ENCODE data around the gene KIAA1671. TPM values are rescaled to one million over a fixed set of nuclear protein-coding genes. Genes with fewer than 3 reads are reported as not detected.

The KIAA1671 gene
- total RNA-seq, 1 donor from 2014 or later, result 11.0 TPM

- intact Hi-C loops (cut with micrococcal nuclease), result no loop called here
Observed at GRCh38 chr22:25007444-25008106, 55.1 kb downstream of the KIAA1671 start.

DNA sequence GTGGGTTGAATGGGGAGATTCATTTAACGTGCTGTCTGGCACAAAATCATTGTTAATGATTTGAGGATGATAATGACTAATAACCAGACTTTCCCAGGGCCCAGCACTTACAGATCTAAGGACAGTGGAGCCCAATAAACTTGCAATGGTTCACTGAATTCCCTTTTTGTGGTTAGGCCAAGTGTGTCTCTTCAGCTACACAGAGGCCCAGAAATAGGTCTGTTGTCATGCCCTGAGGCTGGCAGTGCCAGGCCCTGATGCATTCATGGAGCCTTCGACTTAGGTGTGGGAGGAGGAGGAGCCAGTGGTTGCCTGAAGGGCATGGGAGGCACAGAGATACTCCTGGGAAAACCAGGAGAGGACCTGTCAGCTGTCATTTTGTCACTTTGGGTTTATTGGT lies 56.1 kb downstream of the KIAA1671 start:
- intact Hi-C loops (cut with micrococcal nuclease), result no loop called here

- intact Hi-C loops (cut with micrococcal nuclease), result no loop called here
Observed at GRCh38 chr22:25012741-25013143, 60.2 kb downstream of the KIAA1671 start.

DNA sequence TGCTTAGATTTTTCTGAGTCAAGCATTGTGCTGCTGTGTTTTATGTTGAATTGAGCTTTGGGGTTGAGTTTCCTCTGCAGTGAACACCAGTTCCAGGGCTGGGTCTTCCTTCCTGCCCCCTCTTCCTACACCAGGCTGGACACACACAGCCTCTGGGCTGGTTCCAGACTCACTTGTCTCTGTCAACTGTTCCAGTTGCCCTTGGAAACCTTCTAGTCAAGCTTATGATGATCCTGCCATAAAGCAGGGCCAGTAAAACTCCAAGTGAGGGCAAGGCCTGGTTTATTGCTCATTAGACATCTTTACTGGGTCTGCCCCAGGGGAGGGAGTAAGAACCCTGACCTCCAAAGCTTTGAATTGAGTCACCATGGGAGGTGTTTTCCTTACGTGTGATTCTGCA lies 61.1 kb downstream of the KIAA1671 start:
- intact Hi-C loops (cut with micrococcal nuclease), result no loop called here

DNA sequence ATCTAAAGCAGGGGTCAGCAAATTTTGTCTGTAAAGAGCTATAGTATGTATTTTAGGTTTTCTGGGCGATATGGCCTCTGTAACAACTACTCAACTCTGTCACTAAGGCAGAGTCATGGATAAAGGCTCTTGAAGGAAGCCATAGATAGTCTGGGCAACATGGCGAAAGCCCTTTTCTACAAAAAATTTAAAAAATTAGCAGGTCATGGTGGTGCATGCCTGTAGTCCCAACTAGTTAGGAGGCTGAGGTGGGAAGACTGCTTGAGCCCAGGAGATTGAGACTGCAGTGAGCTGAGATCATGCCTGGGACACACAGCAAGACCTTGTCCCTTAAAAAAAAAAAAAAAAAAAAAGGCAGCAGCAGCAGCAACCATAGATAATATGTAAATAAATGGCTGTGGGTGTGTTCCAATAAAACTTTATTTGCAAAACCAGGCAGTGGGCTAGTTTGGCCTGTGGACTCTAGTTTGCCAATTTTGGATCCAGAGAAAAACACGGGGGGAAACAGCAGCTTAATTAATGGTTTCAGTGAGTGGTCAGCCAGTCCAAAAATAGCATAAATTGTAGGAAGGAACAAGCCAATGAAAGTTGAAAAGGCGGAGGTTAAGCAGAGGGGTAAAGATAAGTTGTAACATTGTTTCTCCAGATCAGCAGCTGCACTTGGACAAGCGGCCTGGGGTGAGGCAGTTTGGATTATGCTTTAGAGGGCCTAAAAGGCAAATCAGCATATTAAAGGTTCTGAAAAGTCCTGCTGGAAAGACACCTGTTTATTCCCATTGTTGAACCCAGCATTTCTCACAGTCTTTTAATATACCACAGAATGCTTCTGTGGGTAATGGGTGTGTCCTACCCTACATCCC lies 62.6 kb downstream of the KIAA1671 start:
- intact Hi-C loops (cut with micrococcal nuclease), result no loop called here

GRCh38 chr22:25016311-25016710 lies 63.8 kb downstream of the KIAA1671 start:
- intact Hi-C loops (cut with micrococcal nuclease), result no loop called here

DNA sequence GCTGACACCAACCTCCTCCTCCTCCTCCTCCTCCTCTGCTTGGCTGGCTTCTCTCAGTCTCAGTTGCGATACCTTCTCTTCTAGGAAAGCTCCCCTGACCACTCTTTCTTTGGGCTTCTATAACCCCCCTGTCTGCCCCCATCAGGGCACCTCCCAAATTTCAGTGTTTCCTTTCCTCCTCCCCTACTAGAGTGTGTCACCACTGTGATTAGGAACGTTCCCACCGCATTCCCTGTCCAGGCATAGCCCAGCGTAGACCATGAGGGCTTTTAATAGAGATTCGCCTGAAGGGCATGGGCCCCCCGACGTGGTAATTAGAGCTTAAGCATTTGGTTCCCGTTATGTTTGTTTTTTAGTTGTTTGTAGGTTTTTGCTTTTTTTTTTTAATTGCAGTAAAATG lies 65.5 kb downstream of the KIAA1671 start:
- intact Hi-C loops (cut with micrococcal nuclease), result no loop called here

DNA sequence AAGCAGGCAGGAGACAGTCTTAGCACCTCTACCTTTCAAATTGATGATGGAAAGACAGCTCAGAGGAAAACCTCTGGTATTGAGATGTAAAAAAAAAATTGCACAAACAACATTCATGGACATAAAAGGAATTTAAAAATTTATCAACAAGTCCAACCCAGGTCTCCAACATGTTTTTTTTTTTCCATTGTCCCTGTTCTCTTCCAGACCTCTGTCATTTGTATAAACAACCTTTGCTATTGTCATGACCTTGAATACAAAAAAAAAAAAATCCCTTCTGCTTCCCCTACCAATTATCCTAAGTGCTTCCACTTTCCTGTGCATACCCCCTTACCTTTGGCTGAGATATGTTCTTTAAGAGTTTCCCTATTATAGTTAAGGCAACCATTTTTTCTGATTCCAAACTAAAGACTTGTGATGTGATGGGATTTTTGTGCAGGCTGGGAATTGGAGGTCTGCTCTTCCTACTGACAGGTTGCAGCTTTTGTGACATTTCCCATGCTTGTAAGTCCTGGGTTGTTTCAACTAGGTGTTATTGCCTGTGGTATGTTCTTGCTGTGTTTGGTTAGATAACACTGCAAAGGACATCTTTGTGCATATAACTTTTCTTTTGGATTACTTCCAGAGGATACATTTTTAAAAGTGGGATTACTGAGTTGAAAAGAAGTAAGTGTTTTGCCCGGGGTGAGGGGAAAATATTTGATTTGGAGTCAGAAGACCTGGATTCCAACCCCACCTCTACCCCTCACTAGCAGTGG lies 67.1 kb downstream of the KIAA1671 start:
- intact Hi-C loops (cut with micrococcal nuclease), result no loop called here

GRCh38 chr22:25021409-25021808 lies 68.9 kb downstream of the KIAA1671 start:
- intact Hi-C loops (cut with micrococcal nuclease), result no loop called here

GRCh38 chr22:25021976-25022711 lies 69.6 kb downstream of the KIAA1671 start:
- intact Hi-C loops (cut with micrococcal nuclease), result no loop called here

GRCh38 chr22:25023879-25024278 lies 71.4 kb downstream of the KIAA1671 start:
- intact Hi-C loops (cut with micrococcal nuclease), result no loop called here

- intact Hi-C loops (cut with micrococcal nuclease), result no loop called here
Observed at GRCh38 chr22:25024895-25025294, 72.4 kb downstream of the KIAA1671 start.

GRCh38 chr22:25025491-25026400 lies 73.2 kb downstream of the KIAA1671 start:
- intact Hi-C loops (cut with micrococcal nuclease), result no loop called here

- intact Hi-C loops (cut with micrococcal nuclease), result no loop called here
Observed at GRCh38 chr22:25027043-25027906, 74.8 kb downstream of the KIAA1671 start.

- intact Hi-C loops (cut with micrococcal nuclease), result no loop called here
Observed at GRCh38 chr22:25027959-25028840, 75.7 kb downstream of the KIAA1671 start.

GRCh38 chr22:25028841-25029141 lies 76.3 kb downstream of the KIAA1671 start:
- intact Hi-C loops (cut with micrococcal nuclease), result no loop called here

- intact Hi-C loops (cut with micrococcal nuclease), result no loop called here
Observed at GRCh38 chr22:25029181-25029580, 76.7 kb downstream of the KIAA1671 start.

GRCh38 chr22:25030636-25031035 lies 78.1 kb downstream of the KIAA1671 start:
- intact Hi-C loops (cut with micrococcal nuclease), result no loop called here
